ENCODE results near the gene RAB31. TPM values are rescaled to one million over a fixed set of nuclear protein-coding genes. Genes with fewer than 3 reads are reported as not detected.

Gene RAB31
- polyA plus RNA-seq, 1 donor, result 27.1 TPM

Other genes with a start within 250 kb of the RAB31 start
- 39.5 TPM for gene RALBP1, start 232.8 kb upstream of the RAB31 start, polyA plus RNA-seq (ENCODE audit: insufficient read length)
- gene PPP4R1, start 93.7 kb upstream of the RAB31 start, polyA plus RNA-seq (ENCODE audit: insufficient read length), result 56.9 TPM
- 0.05 TPM for gene TXNDC2, start 177.7 kb downstream of the RAB31 start, polyA plus RNA-seq (ENCODE audit: insufficient read length)
- 265 TPM for gene VAPA, start 205.7 kb downstream of the RAB31 start, polyA plus RNA-seq (ENCODE audit: insufficient read length)

Data from forelimb muscle (tissue), 1 donor.